GM19372 (cell line): ENCODE results near the gene CHD6.

Experiments used
- ATAC-seq: cut with Tn5 transposase; IDR thresholded peaks from one replicate; pipeline ENCODE4 v1.9.1; 2021; ENCODE audit warnings: mild to moderate bottlenecking, low read depth, moderate library complexity; ENCODE audit not compliant: unreplicated experiment

The CHD6 gene

DNA sequence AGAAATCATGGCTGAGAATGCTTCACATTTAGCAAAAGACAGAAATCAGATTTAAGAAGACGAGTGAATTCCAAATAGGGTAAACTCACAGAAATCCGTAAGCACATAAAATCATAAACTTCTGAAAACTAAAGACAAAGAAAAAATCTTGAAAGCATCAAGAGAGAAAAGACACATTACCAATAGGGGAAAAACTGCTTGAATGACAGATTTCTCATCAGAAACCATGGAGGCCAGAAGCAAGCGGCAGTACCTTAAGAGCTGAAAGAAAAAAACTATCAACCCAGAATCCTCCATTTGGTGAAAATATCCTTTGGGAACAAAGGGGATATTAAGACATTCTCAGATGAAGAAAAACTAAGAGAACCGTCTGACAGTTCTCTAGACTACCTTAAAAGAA is 185.0 kb downstream of the CHD6 start:
- ATAC-seq: no peak

DNA sequence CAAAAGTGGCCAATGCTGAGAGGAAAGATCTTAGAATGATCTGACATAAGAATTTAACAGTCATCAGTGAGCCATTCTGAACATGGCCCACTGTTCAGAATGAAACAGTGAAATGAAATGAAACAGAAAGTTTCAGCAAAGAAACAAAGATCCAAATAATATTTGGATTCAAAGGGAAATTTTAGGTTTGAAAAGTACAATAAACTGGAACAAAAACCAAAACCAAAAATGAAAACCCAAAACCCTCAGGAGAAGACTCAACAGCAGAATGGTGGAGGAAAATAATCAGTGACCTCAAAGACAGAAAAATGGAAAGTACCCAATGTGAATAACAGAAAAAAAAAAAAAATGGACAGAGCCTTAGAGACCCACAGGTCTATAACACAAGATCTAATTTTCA is 185.4 kb downstream of the CHD6 start:
- ATAC-seq: no peak

DNA sequence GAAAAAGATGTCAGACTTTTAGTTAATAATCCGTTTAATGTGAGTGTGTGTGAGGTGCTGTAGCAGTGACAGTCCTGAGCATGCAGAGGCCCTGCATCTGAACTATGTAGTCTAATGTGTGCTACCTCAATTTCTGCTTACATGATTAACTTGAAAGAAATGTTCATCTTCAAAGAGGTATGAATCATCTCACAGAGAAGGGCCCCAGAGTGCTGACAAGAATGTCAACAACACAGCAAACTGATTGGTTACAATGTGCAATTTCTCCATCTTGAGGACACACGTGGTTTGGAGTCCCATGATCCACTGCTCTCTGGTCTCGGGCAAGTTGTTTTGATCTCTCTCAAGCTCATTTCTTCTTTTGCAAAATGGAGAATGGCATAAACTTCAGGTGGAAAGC is 189.9 kb downstream of the CHD6 start:
- ATAC-seq: no peak

DNA sequence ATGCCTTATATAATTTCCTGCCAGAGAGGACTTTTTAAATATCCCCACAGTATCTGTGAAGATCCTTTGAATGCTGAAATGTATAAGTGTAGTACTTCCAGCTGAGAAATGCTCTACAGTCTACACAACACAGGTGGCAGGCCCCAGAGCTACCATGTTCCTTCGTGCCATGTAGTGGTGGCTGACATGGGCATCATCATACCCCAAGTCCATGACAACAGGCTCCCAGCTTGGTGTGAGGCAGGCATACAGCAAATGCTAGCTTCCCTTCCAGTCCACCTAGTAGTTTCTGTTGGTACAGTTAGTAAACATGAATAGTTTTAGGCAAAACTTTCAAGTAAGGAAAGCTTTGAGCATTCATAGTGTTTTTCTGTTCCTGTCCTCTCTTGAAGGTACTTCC is 190.3 kb downstream of the CHD6 start:
- ATAC-seq: no peak

DNA sequence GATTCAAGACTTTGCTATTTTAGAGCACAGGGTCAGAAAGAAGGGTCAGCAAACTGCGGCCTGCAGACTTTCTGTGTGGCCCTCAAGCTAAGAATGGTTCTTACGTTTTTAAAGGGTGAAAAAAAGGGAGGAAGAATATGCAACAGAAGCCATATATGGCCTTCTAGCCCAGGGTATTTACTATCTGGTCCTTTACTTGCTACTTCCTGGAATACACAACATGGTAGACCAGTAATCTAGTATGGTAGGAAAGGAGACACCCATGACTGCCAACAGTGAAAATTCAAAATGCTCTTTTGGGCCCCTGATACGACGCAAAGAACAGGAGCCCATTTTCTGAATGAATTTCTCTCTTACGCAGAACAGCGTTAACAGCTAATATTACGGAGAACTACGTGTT is 191.2 kb downstream of the CHD6 start:
- no peak for ATAC-seq

DNA sequence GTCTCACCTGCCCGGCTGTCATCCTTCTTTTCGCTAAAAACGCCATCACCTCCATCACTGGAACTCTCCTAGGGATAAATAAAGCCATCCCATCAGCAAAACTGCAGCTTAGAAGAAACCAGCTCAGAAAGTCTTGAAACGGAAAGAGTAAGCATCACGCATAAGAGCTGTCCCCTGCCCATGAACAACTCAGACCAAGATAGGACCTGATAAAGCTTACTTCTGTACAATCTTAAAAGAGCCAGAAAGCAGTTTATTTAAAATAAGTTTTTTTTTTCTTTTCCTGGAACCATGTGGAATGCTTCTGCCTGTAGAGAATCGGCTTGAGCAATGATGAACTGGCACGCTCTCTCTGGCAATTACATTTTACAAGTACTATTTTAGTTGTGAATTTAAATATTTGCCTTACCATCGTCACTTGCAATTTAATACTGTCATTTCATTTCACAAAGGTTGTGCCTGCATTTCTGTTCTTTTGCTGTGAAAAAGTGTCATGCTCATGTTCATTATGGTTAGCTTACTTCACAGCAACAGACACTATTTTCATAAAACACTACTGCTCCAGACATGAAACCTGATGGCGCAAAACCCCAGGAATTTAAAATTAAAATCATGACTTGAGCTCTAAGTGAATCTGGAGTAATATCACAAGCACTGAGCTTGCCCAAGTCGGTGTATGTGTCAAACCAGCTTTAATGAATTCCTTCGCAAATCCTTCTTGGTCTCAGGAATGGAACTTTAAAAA is 191.9 kb downstream of the CHD6 start:
- no peak for ATAC-seq

DNA sequence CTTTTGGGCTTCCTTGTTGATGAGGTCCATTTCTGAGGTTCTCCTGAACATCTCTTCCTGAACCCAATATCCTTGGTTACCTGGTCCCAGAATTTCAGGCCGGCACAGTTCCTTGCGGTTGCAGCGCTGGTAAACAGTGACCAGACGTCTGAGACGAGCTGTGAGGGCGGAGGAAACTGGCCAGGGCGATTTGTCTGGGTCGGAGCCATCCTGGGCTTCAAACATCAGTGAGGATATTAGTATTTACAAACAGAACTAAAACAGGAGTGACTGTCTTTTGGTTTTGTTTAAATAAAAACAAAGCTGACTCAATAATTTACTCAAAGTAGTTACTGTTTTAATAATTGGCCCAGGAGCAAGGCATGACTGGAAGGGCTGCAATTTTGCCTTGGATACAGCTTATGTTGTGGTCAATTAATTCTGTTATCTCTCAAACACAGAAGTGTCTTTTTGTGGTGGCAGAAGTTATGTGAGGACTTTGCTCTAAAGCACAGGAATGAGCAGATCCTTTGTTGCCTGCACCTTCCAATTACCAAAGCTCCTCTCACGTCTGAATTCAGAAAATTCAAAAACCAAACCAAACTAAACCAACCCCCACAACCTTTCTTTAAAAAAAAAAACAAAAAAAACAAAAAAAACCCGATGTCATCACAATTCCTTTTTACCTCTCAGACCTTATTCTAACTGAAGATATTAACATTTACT is 192.8 kb downstream of the CHD6 start:
- ATAC-seq: no peak

DNA sequence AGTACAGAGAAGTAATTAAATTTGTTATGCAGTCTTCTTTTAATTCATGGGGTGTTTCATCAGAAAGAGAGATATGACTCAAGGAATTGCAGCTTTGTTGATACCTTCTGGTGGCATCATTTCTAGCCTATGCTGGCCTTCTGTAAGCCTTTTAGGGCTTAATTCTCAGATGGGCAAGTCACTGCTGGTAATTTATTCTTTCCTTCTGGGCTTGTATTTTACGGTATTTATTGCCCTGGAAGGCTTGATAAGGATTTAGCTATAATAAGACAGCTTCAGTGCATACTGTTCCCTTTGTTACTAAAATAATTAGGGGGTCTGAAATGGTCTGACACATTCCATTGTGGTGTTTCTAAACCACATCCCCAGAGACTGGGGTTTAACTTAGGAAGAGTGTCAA is 193.6 kb downstream of the CHD6 start:
- ATAC-seq: no peak

DNA sequence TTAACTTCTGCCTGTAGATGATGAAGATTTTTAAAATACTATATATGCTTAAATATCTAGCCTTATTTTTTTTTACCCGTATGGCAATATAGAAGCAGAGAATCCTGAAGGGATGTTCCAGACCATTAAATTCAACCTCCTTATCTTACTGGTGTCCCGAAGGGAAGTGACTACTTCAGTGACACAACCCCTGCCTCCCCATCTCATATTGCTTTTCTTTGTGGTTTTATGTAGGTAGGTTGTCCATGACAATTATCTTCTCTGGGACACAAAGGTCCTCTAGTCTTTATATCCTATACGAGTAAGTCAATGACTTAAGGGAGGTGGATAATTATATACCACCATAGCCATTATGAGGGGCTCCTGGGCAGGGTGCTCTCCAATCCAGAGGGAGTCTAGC is 194.2 kb downstream of the CHD6 start:
- ATAC-seq: no peak

DNA sequence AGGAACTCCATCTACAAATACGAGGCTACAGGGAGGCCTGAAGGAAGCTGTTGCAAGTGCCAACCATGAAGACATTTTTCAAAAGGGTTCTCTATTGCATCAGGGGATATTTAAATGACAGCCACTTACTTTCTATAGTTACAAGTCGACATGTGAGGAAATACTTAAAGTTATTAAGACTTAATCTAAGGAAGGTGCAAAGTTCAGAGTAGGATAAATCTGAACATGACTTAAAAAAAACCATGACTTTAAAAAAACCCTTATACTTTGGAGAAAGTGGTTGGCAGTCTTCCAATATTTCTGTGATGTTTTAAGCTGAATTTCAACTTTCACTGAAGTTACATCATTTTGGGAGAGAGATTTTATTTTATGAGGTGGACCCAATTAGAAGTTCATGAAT is 195.2 kb downstream of the CHD6 start:
- no peak for ATAC-seq

DNA sequence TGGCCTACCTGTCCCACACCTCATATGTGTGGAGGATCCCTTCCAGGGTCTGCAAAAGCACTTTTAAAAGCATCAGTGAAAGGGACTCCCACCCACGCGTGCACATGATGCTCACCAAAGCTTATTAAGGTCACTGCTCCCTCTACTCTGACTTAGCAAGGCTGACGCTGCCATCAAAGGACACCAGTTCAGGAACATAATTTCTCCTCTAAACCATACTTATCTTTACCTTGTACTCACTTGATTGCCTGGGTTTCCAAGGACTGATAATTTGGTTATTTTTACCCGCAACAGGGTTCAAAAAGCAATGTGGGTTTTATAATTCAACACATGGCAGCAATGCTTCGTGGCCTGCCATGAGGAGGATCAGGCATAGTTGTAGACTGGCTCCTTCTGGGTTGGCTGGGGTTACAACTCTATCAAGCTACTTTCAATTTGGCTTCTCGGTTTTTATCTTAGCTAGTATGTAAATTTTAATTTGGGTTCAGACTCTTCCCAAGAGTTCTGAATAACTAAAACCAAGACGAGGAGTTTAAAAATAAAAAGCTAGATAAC is 199.4 kb downstream of the CHD6 start:
- ATAC-seq: no peak

DNA sequence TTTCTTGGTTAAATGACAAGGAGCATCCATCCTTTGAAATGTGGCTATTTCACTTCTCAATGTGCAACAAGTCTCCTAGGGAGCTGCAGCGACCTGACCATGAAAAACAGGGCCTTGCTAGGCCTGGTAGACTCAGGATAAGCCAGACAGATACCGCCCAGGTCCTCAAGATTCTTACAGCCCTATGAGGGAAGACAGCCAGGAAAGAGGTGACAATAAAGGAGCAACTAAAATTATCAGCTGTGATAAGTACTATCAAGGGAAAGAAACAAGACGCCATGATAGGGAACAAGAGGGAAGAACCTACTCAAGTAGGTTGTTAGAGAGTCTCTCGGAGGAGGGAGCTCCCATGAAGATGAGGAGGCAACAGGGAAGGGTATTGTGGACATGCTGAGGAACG is 200.1 kb downstream of the CHD6 start:
- ATAC-seq: no peak

DNA sequence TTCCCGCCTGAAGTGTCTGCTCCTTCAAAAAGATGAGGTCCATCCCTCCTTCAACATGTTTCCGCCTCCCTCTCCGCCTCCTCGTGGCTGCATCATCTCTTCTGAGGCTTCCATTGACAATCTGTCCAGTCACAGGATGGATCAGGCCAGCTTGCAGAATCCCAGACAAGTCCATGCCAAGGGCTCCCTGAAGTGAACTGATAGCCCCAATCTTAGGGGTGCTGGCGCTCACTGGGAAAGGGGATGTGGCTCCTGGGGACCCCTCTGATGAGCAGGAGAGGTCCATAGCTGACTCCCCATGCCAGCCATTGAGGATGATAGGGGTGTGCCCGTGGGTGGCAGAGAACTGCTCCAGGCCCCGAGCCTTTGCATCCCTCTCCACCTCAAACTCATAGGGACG is 203.0 kb downstream of the CHD6 start:
- no peak for ATAC-seq

DNA sequence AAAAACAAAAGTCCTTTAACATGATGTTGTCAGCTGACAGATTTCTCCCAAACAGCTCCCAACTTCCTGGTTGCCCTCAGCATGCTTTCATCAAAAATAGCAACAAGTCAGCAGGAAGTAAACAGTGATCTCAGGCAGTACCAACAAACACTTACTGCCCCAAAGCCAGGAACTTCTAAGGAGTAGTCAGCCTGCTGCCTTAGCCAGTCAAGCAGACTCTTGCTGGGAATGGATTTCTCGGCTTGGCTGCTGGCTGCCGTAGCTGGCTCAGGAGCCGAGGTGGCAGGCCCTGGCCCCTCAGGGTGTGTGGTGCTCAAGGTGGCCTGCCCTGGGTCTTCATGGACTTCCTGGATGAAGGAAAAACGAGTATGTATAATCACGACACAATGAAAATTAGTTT is 205.0 kb downstream of the CHD6 start:
- ATAC-seq: no peak

DNA sequence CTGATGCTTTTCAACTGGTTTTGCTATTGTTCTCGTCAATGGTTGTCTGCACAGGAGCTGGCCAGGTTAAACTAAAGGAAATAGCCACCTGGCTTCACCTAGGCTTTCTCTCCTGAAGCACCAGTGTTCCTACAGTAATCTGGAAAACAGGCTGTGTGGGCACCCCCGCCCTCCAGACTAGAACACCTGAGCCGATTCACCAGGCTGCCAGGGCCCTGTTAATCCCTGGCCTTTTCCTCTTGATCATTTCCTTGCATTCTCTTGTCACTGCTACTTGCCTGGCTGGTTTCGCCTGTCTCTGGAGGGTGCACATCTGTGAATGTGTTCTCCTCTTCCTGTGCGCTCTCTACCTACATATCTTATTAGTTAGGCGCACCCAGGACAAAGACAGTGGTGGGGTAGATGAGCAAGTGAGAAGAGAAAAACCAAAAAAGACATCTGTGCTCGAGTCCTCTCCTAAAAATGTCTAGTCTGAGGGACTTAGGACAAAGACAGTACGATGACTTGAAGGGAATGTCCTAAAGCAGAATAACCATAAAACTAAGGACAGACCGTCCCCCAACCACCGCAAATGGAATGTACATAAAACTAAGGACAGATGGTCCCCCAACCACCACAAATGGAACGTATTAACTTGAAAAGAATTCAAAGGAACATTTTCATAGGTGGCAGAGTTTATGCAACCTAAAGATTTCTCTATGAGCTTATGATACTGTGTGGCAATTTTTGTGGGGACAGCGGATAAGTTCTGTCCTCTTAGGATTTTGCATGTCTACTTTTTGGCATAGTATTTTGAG is 205.7 kb downstream of the CHD6 start:
- no peak for ATAC-seq

DNA sequence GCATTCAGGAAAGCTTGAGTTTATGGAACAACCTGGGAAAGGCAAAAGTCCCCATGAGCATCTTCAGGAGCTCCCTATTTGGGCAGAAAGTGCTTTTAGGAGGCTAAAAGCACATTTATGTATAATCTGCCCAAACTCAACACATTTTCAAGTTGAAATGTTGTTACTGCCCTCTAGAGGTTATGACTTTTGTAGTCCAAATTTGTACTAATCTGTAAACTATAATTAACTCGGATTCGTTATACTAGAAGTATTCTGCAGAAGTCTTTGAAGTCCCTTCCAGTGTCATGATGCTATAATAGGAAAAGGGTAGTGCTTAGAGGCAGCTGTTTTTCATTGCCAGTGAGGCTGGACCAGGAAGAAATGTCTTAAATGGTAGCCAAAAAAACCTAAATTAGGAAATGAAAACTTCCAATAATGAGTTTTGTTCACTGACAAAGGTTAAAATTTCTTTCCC is 206.8 kb downstream of the CHD6 start:
- ATAC-seq: no peak

DNA sequence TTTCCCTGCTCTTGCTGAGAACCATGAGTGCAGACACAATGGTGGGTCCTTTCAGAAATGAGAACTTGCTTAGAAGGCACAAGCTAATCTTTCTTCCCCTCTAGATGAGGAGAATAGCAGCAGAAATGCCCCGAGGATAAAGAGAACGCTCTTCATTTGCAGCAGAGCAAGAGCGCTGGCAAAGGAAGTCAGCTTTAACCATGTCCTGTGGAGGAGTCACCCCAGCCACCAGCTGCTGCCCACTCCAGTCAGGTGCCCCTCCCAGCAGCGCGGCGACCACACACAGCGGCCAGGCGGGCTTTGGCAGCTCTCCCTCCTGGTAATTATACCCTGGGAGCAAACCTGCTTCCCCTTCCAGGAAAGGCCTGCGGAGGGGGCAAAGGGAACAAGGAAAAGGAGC is 209.2 kb downstream of the CHD6 start:
- ATAC-seq: no peak

DNA sequence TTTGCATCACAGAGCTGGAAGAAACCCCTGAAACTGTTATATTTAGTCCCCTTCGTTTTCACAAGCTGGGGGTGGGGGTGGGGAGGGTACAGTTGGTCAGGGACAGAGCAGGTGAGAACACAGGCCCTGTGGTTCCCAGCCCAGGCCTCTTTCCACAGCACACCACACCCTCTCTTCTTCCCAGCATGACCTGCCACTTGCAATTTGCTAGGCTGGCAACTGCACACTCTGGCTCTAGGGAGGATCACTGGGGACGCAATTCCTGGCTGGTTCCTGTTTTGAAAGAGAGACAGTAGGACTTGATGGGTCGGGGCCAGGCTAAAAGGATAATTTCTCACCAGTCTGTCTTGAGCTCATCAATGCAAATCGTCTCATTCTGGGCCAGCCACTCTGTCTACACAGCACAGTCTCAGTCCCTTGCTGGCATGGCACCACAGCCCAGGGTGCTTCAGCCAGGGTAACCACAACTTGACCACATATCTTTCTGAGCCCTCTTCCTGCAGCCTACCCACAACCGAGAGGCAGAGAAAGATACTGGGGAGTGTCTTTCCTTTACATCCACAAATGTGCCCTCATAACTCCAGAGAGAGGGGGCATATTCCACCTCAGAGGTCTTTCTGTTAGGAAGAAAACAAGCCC is 209.9 kb downstream of the CHD6 start:
- ATAC-seq: peak; percentile 56

DNA sequence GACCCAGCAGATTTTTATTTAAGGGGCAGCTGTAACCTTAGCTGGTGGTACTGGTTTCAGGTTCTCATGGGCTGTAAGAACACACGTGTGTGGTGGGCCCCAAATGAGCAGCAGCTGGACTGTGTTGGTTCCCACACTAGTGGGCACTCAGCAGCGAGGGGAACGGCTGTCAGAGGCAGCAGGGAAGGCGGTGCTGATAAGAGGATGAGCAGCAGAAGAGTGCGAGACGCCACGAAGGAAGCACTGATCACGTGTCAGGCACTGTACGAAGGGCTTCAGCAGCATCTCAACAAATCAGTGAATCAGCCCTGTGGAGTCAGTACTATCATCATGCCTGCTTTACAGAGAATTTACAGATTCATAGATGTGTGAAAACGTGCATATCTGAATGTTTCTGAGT is 210.6 kb downstream of the CHD6 start:
- ATAC-seq: no peak

DNA sequence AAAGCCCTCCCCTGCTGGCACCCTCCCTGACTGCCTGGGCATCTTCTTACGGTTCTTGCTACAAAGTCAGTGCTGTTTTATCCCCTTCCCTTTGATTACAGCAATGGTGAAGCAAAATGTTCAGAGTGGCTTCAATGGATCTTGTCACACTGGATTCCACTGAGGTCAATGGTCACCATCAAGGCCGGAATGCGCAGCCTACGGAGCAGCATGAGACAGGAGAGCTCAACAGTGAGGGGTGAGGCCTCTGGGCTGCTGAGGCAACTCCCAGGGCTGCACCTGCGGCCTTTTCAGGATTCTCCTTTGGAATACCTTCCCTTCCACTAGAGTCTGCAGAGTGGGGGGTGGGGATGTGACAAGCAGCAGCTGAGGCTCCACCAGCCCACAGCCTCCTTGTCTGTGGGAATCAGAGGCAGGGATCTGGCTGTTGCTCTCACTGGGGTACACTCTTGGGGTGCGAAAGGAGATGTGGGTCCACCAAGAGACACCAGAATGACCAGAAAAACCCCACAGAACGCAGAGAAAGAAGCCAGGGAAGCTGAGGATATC is 211.2 kb downstream of the CHD6 start:
- no peak for ATAC-seq
